ENCODE results near the gene FAM20B.

The FAM20B gene

GRCh38 chr1:179042700-179043099, 17.0 kb downstream of the FAM20B start:
- H3K9me2 ChIP-seq (replicated peaks; ENCODE audit: control insufficient read depth, low read length) = no peaks in the 10 kb centered on the region
- H4K20me1 ChIP-seq (ENCODE audit: control insufficient read depth, insufficient read depth, low read depth, low read length) = no peaks in the 10 kb centered on the region
- H3K9me3 ChIP-seq (ENCODE audit: control insufficient read depth, insufficient read depth, low read length) = peaks cover 10% of the 10 kb centered on the region; the same call in 1 of the 2 replicates
- H3K4me3 ChIP-seq (ENCODE audit: low read length) = no peak overlapping the region
- peaks cover 10% of the 10 kb centered on the region for H3F3A ChIP-seq (ENCODE audit: control insufficient read depth, insufficient read depth)
- TF ChIP-seq, protein P1, sequence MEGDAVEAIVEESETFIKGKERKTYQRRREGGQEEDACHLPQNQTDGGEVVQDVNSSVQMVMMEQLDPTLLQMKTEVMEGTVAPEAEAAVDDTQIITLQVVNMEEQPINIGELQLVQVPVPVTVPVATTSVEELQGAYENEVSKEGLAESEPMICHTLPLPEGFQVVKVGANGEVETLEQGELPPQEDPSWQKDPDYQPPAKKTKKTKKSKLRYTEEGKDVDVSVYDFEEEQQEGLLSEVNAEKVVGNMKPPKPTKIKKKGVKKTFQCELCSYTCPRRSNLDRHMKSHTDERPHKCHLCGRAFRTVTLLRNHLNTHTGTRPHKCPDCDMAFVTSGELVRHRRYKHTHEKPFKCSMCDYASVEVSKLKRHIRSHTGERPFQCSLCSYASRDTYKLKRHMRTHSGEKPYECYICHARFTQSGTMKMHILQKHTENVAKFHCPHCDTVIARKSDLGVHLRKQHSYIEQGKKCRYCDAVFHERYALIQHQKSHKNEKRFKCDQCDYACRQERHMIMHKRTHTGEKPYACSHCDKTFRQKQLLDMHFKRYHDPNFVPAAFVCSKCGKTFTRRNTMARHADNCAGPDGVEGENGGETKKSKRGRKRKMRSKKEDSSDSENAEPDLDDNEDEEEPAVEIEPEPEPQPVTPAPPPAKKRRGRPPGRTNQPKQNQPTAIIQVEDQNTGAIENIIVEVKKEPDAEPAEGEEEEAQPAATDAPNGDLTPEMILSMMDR (IDR thresholded peaks at IDR 0.05; ENCODE audit: low read depth, low read length, poor library complexity, severe bottlenecking) = no peak
- TF ChIP-seq EZH2phosphoT487 (IDR thresholded peaks at IDR 0.05; ENCODE audit: borderline replicate concordance, low read length) = no peak
- no peaks in the 10 kb centered on the region for H3K27me3 ChIP-seq (ENCODE audit: control insufficient read depth, low read length)
- H3K27ac ChIP-seq (ENCODE audit: low read depth, low read length) = no peak overlapping the region
- no peak overlapping the region for H3K4me2 ChIP-seq (ENCODE audit: low read length)
- H3K36me3 ChIP-seq (ENCODE audit: control insufficient read depth, low read length) = no peaks in the 10 kb centered on the region
- peaks cover 41% of the 10 kb centered on the region for H3K79me2 ChIP-seq (ENCODE audit: control insufficient read depth, low read length)
- peaks cover 17% of the 10 kb centered on the region for H3K4me1 ChIP-seq (ENCODE audit: control insufficient read depth, low read length)

DNA sequence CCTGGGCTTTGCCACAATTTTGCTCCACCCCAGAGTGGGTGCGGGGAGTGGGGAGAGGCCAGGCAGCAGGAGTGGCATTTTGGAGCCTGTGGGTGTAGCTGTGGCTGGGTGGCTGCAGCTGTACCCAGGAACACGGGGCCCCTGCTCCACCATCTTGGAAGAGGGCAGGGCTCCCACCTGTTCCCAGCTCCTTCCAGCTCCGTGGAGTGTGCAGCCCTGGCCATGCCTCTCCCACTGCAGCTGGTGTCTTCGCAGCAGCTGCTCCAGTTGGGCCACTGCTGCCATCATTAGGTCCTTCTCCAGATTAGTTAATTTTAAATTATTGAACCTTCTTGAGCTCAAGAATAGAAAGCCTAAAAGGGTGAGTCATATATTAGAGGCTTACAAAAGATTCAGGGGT, 17.6 kb downstream of the FAM20B start:
- Histone ChIP-seq H4K20me1 (ENCODE audit: control insufficient read depth, insufficient read depth, low read depth, low read length) (no peaks in the 10 kb centered on the region), H3K27ac (ENCODE audit: low read depth, low read length) (no peak overlapping the region), H3K27me3 (ENCODE audit: control insufficient read depth, low read length) (no peaks in the 10 kb centered on the region), H3K4me3 (ENCODE audit: low read length) (no peak overlapping the region), H3K4me2 (ENCODE audit: low read length) (no peak overlapping the region), H3K4me1 (ENCODE audit: control insufficient read depth, low read length) (peaks cover 12% of the 10 kb centered on the region), H3F3A (ENCODE audit: control insufficient read depth, insufficient read depth) (peaks cover 9% of the 10 kb centered on the region), H3K9me2 (replicated peaks; ENCODE audit: control insufficient read depth, low read length) (no peaks in the 10 kb centered on the region), H3K9me3 (ENCODE audit: control insufficient read depth, insufficient read depth, low read length) (peaks cover 10% of the 10 kb centered on the region; the same call in 1 of the 2 replicates), H3K36me3 (ENCODE audit: control insufficient read depth, low read length) (no peaks in the 10 kb centered on the region), H3K79me2 (ENCODE audit: control insufficient read depth, low read length) (peaks cover 35% of the 10 kb centered on the region)
- TF ChIP-seq, protein P1 (IDR thresholded peaks at IDR 0.05; ENCODE audit: low read depth, low read length, poor library complexity, severe bottlenecking) = no peak
- TF ChIP-seq EZH2phosphoT487 (IDR thresholded peaks at IDR 0.05; ENCODE audit: borderline replicate concordance, low read length) = no peak

DNA sequence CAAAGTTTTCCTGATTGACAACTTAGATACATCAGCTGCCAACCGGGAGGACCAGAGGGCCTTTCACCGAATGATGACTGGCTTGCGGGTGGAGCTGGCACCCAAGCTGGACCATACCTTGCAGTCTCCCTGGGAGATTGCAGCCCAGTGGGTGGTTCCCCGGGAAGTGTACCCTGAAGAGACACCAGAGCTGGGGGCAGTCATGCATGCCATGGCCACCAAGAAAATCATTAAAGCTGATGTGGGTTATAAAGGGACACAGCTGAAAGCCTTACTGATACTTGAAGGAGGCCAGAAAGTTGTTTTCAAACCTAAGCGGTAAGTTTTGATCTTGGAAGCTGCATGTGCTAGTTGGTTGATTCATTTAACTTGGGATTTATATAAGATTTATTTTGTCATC, 18.2 kb downstream of the FAM20B start:
- Histone ChIP-seq H3K36me3 (ENCODE audit: control insufficient read depth, low read length) (no peaks in the 10 kb centered on the region), H3K4me2 (ENCODE audit: low read length) (no peak overlapping the region), H3K4me3 (ENCODE audit: low read length) (no peak overlapping the region), H4K20me1 (ENCODE audit: control insufficient read depth, insufficient read depth, low read depth, low read length) (no peaks in the 10 kb centered on the region), H3K9me2 (replicated peaks; ENCODE audit: control insufficient read depth, low read length) (no peaks in the 10 kb centered on the region), H3K27me3 (ENCODE audit: control insufficient read depth, low read length) (no peaks in the 10 kb centered on the region), H3K79me2 (ENCODE audit: control insufficient read depth, low read length) (peaks cover 29% of the 10 kb centered on the region), H3K9me3 (ENCODE audit: control insufficient read depth, insufficient read depth, low read length) (peaks cover 10% of the 10 kb centered on the region; the same call in 1 of the 2 replicates), H3K27ac (ENCODE audit: low read depth, low read length) (no peak overlapping the region), H3F3A (ENCODE audit: control insufficient read depth, insufficient read depth) (peaks cover 3% of the 10 kb centered on the region), H3K4me1 (ENCODE audit: control insufficient read depth, low read length) (peaks cover 5% of the 10 kb centered on the region)
- TF ChIP-seq, protein P1 (IDR thresholded peaks at IDR 0.05; ENCODE audit: low read depth, low read length, poor library complexity, severe bottlenecking) = no peak
- no peak for TF ChIP-seq EZH2phosphoT487 (IDR thresholded peaks at IDR 0.05; ENCODE audit: borderline replicate concordance, low read length)

Measured in DOHH2 (cell line).